Measurements from ENCODE around the gene RPS15.
"Not testable (repeated sequence)": the region's sequence is repeated elsewhere in the genome, so short reads cannot be mapped to it uniquely, and the experiment has no call there.

RPS15 gene

GRCh38 chr19:1420085-1420484 is 18.1 kb upstream of the RPS15 start:
- H3K4me3 ChIP-seq (ENCODE audit: low read depth in 1 of 5, low read length in 5 of 5); H3K9me3 ChIP-seq (ENCODE audit: control insufficient read depth in 5 of 5, low read length in 5 of 5); H3K9ac ChIP-seq (ENCODE audit: low read length in 5 of 5); H3K27ac ChIP-seq (ENCODE audit: low read depth, low read length); H3K27me3 ChIP-seq (ENCODE audit: control insufficient read depth in 5 of 5, insufficient read depth in 4 of 5, low read length in 5 of 5): not testable (repeated sequence)
- Histone ChIP-seq H3K4me1 (ENCODE audit: control insufficient read depth in 5 of 5, insufficient read depth in 5 of 5, low read length in 5 of 5) (peaks cover 9 to 32% (median 30%) of the 10 kb centered on the region in 5 donors), H3K36me3 (ENCODE audit: control insufficient read depth in 5 of 5, insufficient read depth in 5 of 5, low read length in 5 of 5) (peaks cover 0 to 76% (median 72%) of the 10 kb centered on the region in 5 donors)

GRCh38 chr19:1420590-1420989 is 17.6 kb upstream of the RPS15 start:
- Histone ChIP-seq H3K4me3 (ENCODE audit: low read depth in 1 of 5, low read length in 5 of 5) (no peak overlapping the region), H3K27ac (ENCODE audit: low read depth, low read length) (no peak overlapping the region), H3K36me3 (ENCODE audit: control insufficient read depth in 5 of 5, insufficient read depth in 5 of 5, low read length in 5 of 5) (peaks cover 0 to 81% (median 77%) of the 10 kb centered on the region in 5 donors), H3K27me3 (ENCODE audit: control insufficient read depth in 5 of 5, insufficient read depth in 4 of 5, low read length in 5 of 5) (no peaks in the 10 kb centered on the region), H3K4me1 (ENCODE audit: control insufficient read depth in 5 of 5, insufficient read depth in 5 of 5, low read length in 5 of 5) (peaks cover 7 to 28% (median 25%) of the 10 kb centered on the region in 5 donors), H3K9ac (ENCODE audit: low read length in 5 of 5) (no peak overlapping the region), H3K9me3 (ENCODE audit: control insufficient read depth in 5 of 5, low read length in 5 of 5) (no peaks in the 10 kb centered on the region)

GRCh38 chr19:1421218-1421957 is 16.8 kb upstream of the RPS15 start:
- Histone ChIP-seq H3K4me3 (ENCODE audit: low read depth in 1 of 5, low read length in 5 of 5) (no peak overlapping the region), H3K27ac (ENCODE audit: low read depth, low read length) (no peak overlapping the region), H3K4me1 (ENCODE audit: control insufficient read depth in 5 of 5, insufficient read depth in 5 of 5, low read length in 5 of 5) (peaks cover 0 to 20% (median 17%) of the 10 kb centered on the region in 5 donors), H3K27me3 (ENCODE audit: control insufficient read depth in 5 of 5, insufficient read depth in 4 of 5, low read length in 5 of 5) (no peaks in the 10 kb centered on the region), H3K9ac (ENCODE audit: low read length in 5 of 5) (no peak overlapping the region), H3K36me3 (ENCODE audit: control insufficient read depth in 5 of 5, insufficient read depth in 5 of 5, low read length in 5 of 5) (peaks cover 0 to 89% (median 84%) of the 10 kb centered on the region in 5 donors), H3K9me3 (ENCODE audit: control insufficient read depth in 5 of 5, low read length in 5 of 5) (no peaks in the 10 kb centered on the region)

GRCh38 chr19:1421958-1422305 is 16.3 kb upstream of the RPS15 start:
- Histone ChIP-seq H3K9ac (ENCODE audit: low read length in 5 of 5) (no peak overlapping the region), H3K4me3 (ENCODE audit: low read depth in 1 of 5, low read length in 5 of 5) (no peak overlapping the region), H3K4me1 (ENCODE audit: control insufficient read depth in 5 of 5, insufficient read depth in 5 of 5, low read length in 5 of 5) (peaks cover 0 to 14% (median 12%) of the 10 kb centered on the region in 5 donors), H3K36me3 (ENCODE audit: control insufficient read depth in 5 of 5, insufficient read depth in 5 of 5, low read length in 5 of 5) (peaks cover 0 to 92% (median 90%) of the 10 kb centered on the region in 5 donors), H3K27me3 (ENCODE audit: control insufficient read depth in 5 of 5, insufficient read depth in 4 of 5, low read length in 5 of 5) (no peaks in the 10 kb centered on the region), H3K9me3 (ENCODE audit: control insufficient read depth in 5 of 5, low read length in 5 of 5) (no peaks in the 10 kb centered on the region), H3K27ac (ENCODE audit: low read depth, low read length) (no peak overlapping the region)

DNA sequence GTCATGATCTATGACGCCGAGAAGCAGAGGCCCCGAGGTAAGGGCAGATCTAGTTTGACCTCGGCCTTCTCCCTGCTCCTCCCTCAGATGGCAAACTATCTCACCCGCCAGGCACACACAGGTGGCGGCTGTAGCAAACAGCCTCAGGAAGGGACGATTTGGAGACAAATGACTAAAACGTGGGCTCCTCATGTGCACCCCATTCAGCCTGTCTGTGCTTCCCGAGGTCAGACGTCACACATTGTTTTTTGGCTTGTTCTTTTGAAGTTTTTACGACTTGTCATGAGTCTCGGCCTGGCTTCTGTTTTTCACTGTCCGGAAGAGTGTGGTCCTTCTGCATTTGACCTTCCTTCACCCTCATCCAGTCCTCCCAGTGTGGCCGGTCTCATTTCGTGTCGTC is 15.8 kb upstream of the RPS15 start:
- H3K9ac ChIP-seq (ENCODE audit: low read length in 5 of 5) = no peak overlapping the region
- H3K4me1 ChIP-seq (ENCODE audit: control insufficient read depth in 5 of 5, insufficient read depth in 5 of 5, low read length in 5 of 5) = peaks cover 0 to 10% (median 7%) of the 10 kb centered on the region in 5 donors
- H3K36me3 ChIP-seq (ENCODE audit: control insufficient read depth in 5 of 5, insufficient read depth in 5 of 5, low read length in 5 of 5) = peaks cover 0 to 94% (median 92%) of the 10 kb centered on the region in 5 donors
- H3K4me3 ChIP-seq (ENCODE audit: low read depth in 1 of 5, low read length in 5 of 5) = no peak overlapping the region
- no peaks in the 10 kb centered on the region for H3K27me3 ChIP-seq (ENCODE audit: control insufficient read depth in 5 of 5, insufficient read depth in 4 of 5, low read length in 5 of 5)
- H3K27ac ChIP-seq (ENCODE audit: low read depth, low read length) = no peak overlapping the region
- H3K9me3 ChIP-seq (ENCODE audit: control insufficient read depth in 5 of 5, low read length in 5 of 5) = no peaks in the 10 kb centered on the region

DNA sequence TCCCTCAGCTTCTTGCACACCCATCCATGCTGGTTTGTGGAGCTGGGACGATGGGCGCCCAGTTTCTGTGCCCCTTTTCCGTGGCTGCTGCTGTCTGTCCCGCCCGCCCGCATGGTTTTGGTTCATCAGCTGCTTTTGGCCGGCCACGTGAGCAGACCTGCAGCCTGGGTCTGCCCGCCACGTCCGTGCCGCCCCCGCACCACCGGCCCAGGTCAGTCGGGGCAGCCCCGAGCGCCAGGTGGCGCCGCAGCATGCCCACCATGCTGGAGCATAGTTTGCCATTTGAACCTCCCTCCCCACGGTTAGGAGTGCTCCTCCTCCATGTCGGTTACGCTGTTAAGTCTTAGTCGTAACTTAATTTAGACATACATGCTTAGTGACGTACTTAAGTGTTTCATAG is 15.3 kb upstream of the RPS15 start:
- H3K4me1 ChIP-seq (ENCODE audit: control insufficient read depth in 5 of 5, insufficient read depth in 5 of 5, low read length in 5 of 5) = peaks cover 0 to 4% (median 2%) of the 10 kb centered on the region in 5 donors
- H3K36me3 ChIP-seq (ENCODE audit: control insufficient read depth in 5 of 5, insufficient read depth in 5 of 5, low read length in 5 of 5) = peaks cover 0 to 96% (median 93%) of the 10 kb centered on the region in 5 donors
- H3K27me3 ChIP-seq (ENCODE audit: control insufficient read depth in 5 of 5, insufficient read depth in 4 of 5, low read length in 5 of 5) = no peaks in the 10 kb centered on the region
- no peak overlapping the region for H3K4me3 ChIP-seq (ENCODE audit: low read depth in 1 of 5, low read length in 5 of 5)
- H3K9ac ChIP-seq (ENCODE audit: low read length in 5 of 5) = no peak overlapping the region
- no peaks in the 10 kb centered on the region for H3K9me3 ChIP-seq (ENCODE audit: control insufficient read depth in 5 of 5, low read length in 5 of 5)
- H3K27ac ChIP-seq (ENCODE audit: low read depth, low read length) = no peak overlapping the region

- Histone ChIP-seq H3K36me3 (ENCODE audit: control insufficient read depth in 5 of 5, insufficient read depth in 5 of 5, low read length in 5 of 5) (peaks cover 0 to 94% (median 92%) of the 10 kb centered on the region in 5 donors), H3K27ac (ENCODE audit: low read depth, low read length) (no peak overlapping the region), H3K9ac (ENCODE audit: low read length in 5 of 5) (no peak overlapping the region)
Observed at GRCh38 chr19:1423436-1424191, 14.6 kb upstream of the RPS15 start.

GRCh38 chr19:1424192-1424955 is 13.8 kb upstream of the RPS15 start:
- peaks cover 0 to 94% (median 92%) of the 10 kb centered on the region in 5 donors for H3K36me3 ChIP-seq (ENCODE audit: control insufficient read depth in 5 of 5, insufficient read depth in 5 of 5, low read length in 5 of 5)
- H3K9me3 ChIP-seq (ENCODE audit: control insufficient read depth in 5 of 5, low read length in 5 of 5) = no peaks in the 10 kb centered on the region
- H3K27ac ChIP-seq (ENCODE audit: low read depth, low read length) = no peak overlapping the region

More at GRCh38 chr19:1423436-1424191, 14.6 kb upstream of the RPS15 start:
- Histone ChIP-seq H3K9me3 (ENCODE audit: control insufficient read depth in 5 of 5, low read length in 5 of 5) (no peaks in the 10 kb centered on the region), H3K27me3 (ENCODE audit: control insufficient read depth in 5 of 5, insufficient read depth in 4 of 5, low read length in 5 of 5) (no peaks in the 10 kb centered on the region), H3K4me1 (ENCODE audit: control insufficient read depth in 5 of 5, insufficient read depth in 5 of 5, low read length in 5 of 5) (no peaks in the 10 kb centered on the region), H3K4me3 (ENCODE audit: low read depth in 1 of 5, low read length in 5 of 5) (no peak overlapping the region)

GRCh38 chr19:1425102-1425837 is 12.9 kb upstream of the RPS15 start:
- no peak overlapping the region for H3K27ac ChIP-seq (ENCODE audit: low read depth, low read length)

More at GRCh38 chr19:1424192-1424955, 13.8 kb upstream of the RPS15 start:
- Histone ChIP-seq H3K27me3 (ENCODE audit: control insufficient read depth in 5 of 5, insufficient read depth in 4 of 5, low read length in 5 of 5) (no peaks in the 10 kb centered on the region), H3K4me3 (ENCODE audit: low read depth in 1 of 5, low read length in 5 of 5) (no peak overlapping the region), H3K9ac (ENCODE audit: low read length in 5 of 5) (no peak overlapping the region), H3K4me1 (ENCODE audit: control insufficient read depth in 5 of 5, insufficient read depth in 5 of 5, low read length in 5 of 5) (no peaks in the 10 kb centered on the region)

More at GRCh38 chr19:1425102-1425837, 12.9 kb upstream of the RPS15 start:
- peaks cover 0 to 96% (median 93%) of the 10 kb centered on the region in 5 donors for H3K36me3 ChIP-seq (ENCODE audit: control insufficient read depth in 5 of 5, insufficient read depth in 5 of 5, low read length in 5 of 5)
- no peak overlapping the region for H3K9ac ChIP-seq (ENCODE audit: low read length in 5 of 5)
- H3K27me3 ChIP-seq (ENCODE audit: control insufficient read depth in 5 of 5, insufficient read depth in 4 of 5, low read length in 5 of 5) = no peaks in the 10 kb centered on the region
- H3K9me3 ChIP-seq (ENCODE audit: control insufficient read depth in 5 of 5, low read length in 5 of 5) = no peaks in the 10 kb centered on the region
- no peak overlapping the region for H3K4me3 ChIP-seq (ENCODE audit: low read depth in 1 of 5, low read length in 5 of 5)
- no peaks in the 10 kb centered on the region for H3K4me1 ChIP-seq (ENCODE audit: control insufficient read depth in 5 of 5, insufficient read depth in 5 of 5, low read length in 5 of 5)

Data from subcutaneous abdominal adipose tissue (tissue), 5 donors.